ENCODE results near the gene NTHL1.

The NTHL1 gene

GRCh38 chr16:2047330-2048115 is at the start of gene NTHL1, which contains the start of gene TSC2:
NTHL1 (minus strand) TSS chr16:2047834; CDS start chr16:2047823, 11 bp downstream.
TSC2 (plus strand) TSS chr16:2047985; CDS start chr16:2048616, 631 bp downstream.
- DNase-seq, result peak; percentile 85

GRCh38 chr16:2096853-2097595 is 49.4 kb upstream of the NTHL1 start:
- no peak for DNase-seq

GRCh38 chr16:2095918-2096582 is 48.4 kb upstream of the NTHL1 start:
- no peak for DNase-seq

- no peak for DNase-seq
These were observed 47.8 kb upstream of the NTHL1 start for GRCh38 chr16:2095315-2095853.

GRCh38 chr16:2093793-2094192 is 46.2 kb upstream of the NTHL1 start:
- no peak for DNase-seq

GRCh38 chr16:2092866-2093265 is 45.2 kb upstream of the NTHL1 start:
- DNase-seq, result no peak

- DNase-seq, result no peak
These were observed 44.6 kb upstream of the NTHL1 start for GRCh38 chr16:2092256-2092620.

- DNase-seq, result no peak
These were observed 44.1 kb upstream of the NTHL1 start for GRCh38 chr16:2091547-2092255.

GRCh38 chr16:2090777-2091546 is 43.3 kb upstream of the NTHL1 start:
- DNase-seq, result no peak

- DNase-seq, result no peak
These were observed 42.8 kb upstream of the NTHL1 start for GRCh38 chr16:2090481-2090776.

GRCh38 chr16:2089706-2090480 is 42.3 kb upstream of the NTHL1 start:
- no peak for DNase-seq

- no peak for DNase-seq
These were observed 41.2 kb upstream of the NTHL1 start for GRCh38 chr16:2088759-2089358.

GRCh38 chr16:2087748-2088631 is 40.4 kb upstream of the NTHL1 start:
- no peak for DNase-seq

- no peak for DNase-seq
These were observed 39.4 kb upstream of the NTHL1 start for GRCh38 chr16:2086812-2087747.

GRCh38 chr16:2086106-2086742 is 38.6 kb upstream of the NTHL1 start:
- no peak for DNase-seq

- DNase-seq, result no peak
These were observed 38.0 kb upstream of the NTHL1 start for GRCh38 chr16:2085669-2086068.

- DNase-seq, result no peak
These were observed 37.4 kb upstream of the NTHL1 start for GRCh38 chr16:2084895-2085625.
